ENCODE results near the gene CALML3. TPM values are rescaled to one million over a fixed set of nuclear protein-coding genes. Genes with fewer than 3 reads are reported as not detected.

The CALML3 gene
- total and polyA plus RNA-seq, 10 of the 15 experiments (the other 5 are each of a cell fraction or from before 2014, with no cell fraction given) = not detected

DNA sequence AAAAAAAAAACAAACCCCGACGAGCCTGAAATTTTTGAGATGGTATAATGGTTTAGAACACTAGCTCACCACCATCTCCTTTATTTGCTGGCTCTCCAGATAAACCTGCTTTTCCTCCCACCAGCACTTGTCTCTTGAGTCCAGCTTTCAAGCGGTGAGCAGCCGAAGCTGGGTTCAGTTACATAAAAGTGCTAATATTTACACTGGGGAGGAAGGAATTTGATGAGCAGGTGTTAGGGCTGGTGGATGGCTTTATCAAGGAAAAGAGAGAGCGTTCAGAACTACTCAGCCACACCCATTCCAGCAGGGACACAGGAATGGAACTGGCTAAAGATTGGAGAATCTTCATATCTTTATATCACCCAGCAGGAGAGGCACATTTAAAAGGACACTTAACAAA, 6.6 kb upstream of the CALML3 start (continued):
- TF ChIP-seq WRNIP1 (IDR thresholded peaks at IDR 0.05; ENCODE audit: borderline replicate concordance, low read depth, low read length) = no peak
- no peak for TF ChIP-seq E2F4 (IDR thresholded peaks at IDR 0.05; ENCODE audit: low read depth, low read length)
- no peak for TF ChIP-seq TARDBP (IDR thresholded peaks at IDR 0.05; ENCODE audit: borderline replicate concordance)
- TF ChIP-seq RBBP5 (conservative IDR thresholded peaks at IDR 0.05) = no peak

DNA sequence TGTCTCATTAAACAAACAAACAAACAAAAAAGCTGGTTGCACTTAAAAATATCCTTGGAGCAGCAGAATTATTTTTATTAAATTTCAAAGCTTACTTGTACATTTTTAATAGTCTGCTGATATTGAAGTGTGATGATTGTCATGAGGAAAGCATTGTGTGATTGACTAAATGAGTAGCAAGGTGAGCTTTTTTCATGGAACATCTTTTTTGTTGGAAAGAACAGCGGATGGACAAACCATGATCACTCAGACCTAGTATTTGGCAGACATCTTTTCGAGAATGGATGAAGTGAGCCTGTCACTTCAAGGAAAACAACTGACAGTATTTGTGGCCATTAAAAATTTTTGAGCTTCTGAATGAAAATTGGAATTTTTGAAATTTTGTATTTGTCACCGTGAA, 5.7 kb upstream of the CALML3 start:
- Histone ChIP-seq H3K9me3 (replicated peaks; ENCODE audit: control insufficient read depth, insufficient read depth, low read length) (no peaks in the 10 kb centered on the region), H3K79me2 (ENCODE audit: control insufficient read depth, insufficient read depth, low read length) (no peaks in the 10 kb centered on the region), H3K27ac (ENCODE audit: control insufficient read depth, insufficient read depth) (no peak overlapping the region), H3K36me3 (ENCODE audit: control insufficient read depth in 2 of 2, insufficient read depth in 2 of 2, low read length in 1 of 2) (no peaks in the 10 kb centered on the region), H4K20me1 (ENCODE audit: control insufficient read depth, insufficient read depth) (no peaks in the 10 kb centered on the region), H3K4me1 (ENCODE audit: control insufficient read depth, insufficient read depth, low read length) (no peaks in the 10 kb centered on the region), H3K4me3 (no peak overlapping the region), H3K9ac (ENCODE audit: control insufficient read depth, insufficient read depth, low read length) (no peak overlapping the region), H3K27me3 (replicated peaks in 1 of 2; ENCODE audit: control insufficient read depth in 2 of 2, insufficient read depth in 2 of 2, low read length in 1 of 2) (peaks cover 3 to 7% of the 10 kb centered on the region in 2 experiments; a peak in 3 of 4 replicates), H3K4me2 (ENCODE audit: control insufficient read depth, insufficient read depth) (no peak overlapping the region), H2AFZ (ENCODE audit: control insufficient read depth, low read depth, low read length) (no peak overlapping the region)
- no peak for FAIRE-seq
- BruUV-seq (replicated peaks) = no TSS peak
- WGBS (ENCODE audit: insufficient coverage, insufficient replicate concordance, low lambda C conversion rate, missing lambda C conversion rate) = 2% methylated on average over 3 of the region's 3 CpGs
- ATAC-seq = no peak
- TF ChIP-seq, protein P1, sequence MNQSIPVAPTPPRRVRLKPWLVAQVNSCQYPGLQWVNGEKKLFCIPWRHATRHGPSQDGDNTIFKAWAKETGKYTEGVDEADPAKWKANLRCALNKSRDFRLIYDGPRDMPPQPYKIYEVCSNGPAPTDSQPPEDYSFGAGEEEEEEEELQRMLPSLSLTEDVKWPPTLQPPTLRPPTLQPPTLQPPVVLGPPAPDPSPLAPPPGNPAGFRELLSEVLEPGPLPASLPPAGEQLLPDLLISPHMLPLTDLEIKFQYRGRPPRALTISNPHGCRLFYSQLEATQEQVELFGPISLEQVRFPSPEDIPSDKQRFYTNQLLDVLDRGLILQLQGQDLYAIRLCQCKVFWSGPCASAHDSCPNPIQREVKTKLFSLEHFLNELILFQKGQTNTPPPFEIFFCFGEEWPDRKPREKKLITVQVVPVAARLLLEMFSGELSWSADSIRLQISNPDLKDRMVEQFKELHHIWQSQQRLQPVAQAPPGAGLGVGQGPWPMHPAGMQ (IDR thresholded peaks at IDR 0.05; ENCODE audit: borderline replicate concordance) = no peak
- ChIA-PET SMC1A (ENCODE audit: uncharacterized antibody, unreplicated experiment) (interaction anchor here (0.7 to 1.1 kb wide), 3 partner anchors 14 to 1776 kb away, joined by 3 to 4 read pairs (median 3); no protein-coding TSS in a partner anchor), POLR2A (no interaction called here), CTCF (interaction anchor here (0.6 to 1.1 kb wide), 2 partner anchors 17 to 1757 kb away, joined by 3 to 4 read pairs; no protein-coding TSS in a partner anchor), RAD21 (ENCODE audit: unreplicated experiment) (no interaction called here)
- in situ Hi-C loops (cut with MboI) = no loop called here
- intact Hi-C loops (cut with micrococcal nuclease; ENCODE audit: unreplicated experiment) = no loop called here
- no peak for DNase-seq (ENCODE audit: low read depth, low spot score)

Measured in GM12878 (cell line).